Measurements from ENCODE around the gene DNAH2.

DNA sequence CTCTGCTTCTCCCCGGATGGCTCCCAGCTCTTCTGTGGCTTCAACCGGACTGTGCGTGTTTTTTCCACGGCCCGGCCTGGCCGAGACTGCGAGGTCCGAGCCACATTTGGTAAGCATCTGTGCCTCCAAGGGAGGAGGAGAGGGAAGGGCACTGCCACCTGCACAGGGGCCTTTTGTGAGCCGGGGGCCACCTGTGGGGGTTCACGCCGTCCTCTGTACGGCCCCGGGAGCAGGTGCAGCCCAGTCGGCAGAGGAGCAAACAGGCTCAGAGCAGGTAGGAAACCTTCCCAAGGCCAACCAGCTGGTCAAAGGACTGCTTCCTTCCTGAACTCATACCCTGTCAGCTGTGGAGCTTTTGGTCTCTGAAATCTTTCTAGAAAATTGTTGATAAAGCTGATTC lies 15.9 kb upstream of the DNAH2 start:
- TF ChIP-seq POLR2AphosphoS5 (IDR thresholded peaks at IDR 0.05; ENCODE audit: low read depth), result no peak
- TF ChIP-seq, protein P1, sequence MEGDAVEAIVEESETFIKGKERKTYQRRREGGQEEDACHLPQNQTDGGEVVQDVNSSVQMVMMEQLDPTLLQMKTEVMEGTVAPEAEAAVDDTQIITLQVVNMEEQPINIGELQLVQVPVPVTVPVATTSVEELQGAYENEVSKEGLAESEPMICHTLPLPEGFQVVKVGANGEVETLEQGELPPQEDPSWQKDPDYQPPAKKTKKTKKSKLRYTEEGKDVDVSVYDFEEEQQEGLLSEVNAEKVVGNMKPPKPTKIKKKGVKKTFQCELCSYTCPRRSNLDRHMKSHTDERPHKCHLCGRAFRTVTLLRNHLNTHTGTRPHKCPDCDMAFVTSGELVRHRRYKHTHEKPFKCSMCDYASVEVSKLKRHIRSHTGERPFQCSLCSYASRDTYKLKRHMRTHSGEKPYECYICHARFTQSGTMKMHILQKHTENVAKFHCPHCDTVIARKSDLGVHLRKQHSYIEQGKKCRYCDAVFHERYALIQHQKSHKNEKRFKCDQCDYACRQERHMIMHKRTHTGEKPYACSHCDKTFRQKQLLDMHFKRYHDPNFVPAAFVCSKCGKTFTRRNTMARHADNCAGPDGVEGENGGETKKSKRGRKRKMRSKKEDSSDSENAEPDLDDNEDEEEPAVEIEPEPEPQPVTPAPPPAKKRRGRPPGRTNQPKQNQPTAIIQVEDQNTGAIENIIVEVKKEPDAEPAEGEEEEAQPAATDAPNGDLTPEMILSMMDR (conservative IDR thresholded peaks at IDR 0.05; ENCODE audit: low read depth in 2 of 2), result no peak
- no peak for TF ChIP-seq EZH2 (IDR thresholded peaks at IDR 0.05; ENCODE audit: low read depth, unreplicated experiment)

Measured in GM23338 (cell line).